Fibroblast of the aortic adventitia (primary cell): ENCODE results near the gene MAP3K3. TPM values are rescaled to one million over a fixed set of nuclear protein-coding genes. Genes with fewer than 3 reads are reported as not detected.

Experiments used
- DNase-seq: peaks from one replicate; pipeline ENCODE4 v3.0.0-alpha.2; 2010; ENCODE audit warnings: low read depth
- H3K4me3 ChIP-seq: 2 replicates; pipeline ENCODE4 v1.5.1; 2011; ENCODE audit warnings: low read depth, mild to moderate bottlenecking, control low read depth, low read length, moderate library complexity
- total RNA-seq: library from RNA; depleted of rRNA; stranded (reverse); fragments of >200 nt; gene quantifications from 2 replicates; pipeline ENCODE4 v1.2.3, GENCODE V29; 2012; ENCODE audit warnings: low replicate concordance
- TF ChIP-seq, protein P1 (sequence below): IDR thresholded peaks from 2 replicates; pipeline ENCODE4 v1.5.1; 2011; ENCODE audit warnings: mild to moderate bottlenecking, low read length, control low read depth, inconsistent platforms; ENCODE audit not compliant: insufficient read depth

Gene MAP3K3
- total RNA-seq, 1 donor: 37.4 TPM

DNA sequence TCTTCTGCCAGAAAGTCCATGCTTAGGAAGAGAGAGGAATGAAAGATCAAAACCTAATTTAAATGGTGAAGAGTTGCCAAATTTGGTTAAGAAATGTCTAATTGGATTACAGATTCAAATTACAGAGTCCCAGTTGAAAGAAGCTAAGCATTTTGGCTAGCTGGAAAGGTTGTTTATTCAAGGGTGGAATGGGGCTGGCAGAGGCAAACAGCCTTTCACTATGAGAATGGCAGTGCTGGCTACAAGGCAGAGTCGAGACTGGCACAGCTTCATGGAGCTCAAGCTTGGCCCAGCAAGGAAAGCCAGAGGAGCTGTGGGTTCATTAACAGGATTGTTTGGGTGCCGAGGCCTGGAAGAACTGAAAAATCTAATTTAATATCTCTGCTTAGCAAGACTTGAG is 13.6 kb downstream of the MAP3K3 start:
- no peak for DNase-seq
- TF ChIP-seq, protein P1, sequence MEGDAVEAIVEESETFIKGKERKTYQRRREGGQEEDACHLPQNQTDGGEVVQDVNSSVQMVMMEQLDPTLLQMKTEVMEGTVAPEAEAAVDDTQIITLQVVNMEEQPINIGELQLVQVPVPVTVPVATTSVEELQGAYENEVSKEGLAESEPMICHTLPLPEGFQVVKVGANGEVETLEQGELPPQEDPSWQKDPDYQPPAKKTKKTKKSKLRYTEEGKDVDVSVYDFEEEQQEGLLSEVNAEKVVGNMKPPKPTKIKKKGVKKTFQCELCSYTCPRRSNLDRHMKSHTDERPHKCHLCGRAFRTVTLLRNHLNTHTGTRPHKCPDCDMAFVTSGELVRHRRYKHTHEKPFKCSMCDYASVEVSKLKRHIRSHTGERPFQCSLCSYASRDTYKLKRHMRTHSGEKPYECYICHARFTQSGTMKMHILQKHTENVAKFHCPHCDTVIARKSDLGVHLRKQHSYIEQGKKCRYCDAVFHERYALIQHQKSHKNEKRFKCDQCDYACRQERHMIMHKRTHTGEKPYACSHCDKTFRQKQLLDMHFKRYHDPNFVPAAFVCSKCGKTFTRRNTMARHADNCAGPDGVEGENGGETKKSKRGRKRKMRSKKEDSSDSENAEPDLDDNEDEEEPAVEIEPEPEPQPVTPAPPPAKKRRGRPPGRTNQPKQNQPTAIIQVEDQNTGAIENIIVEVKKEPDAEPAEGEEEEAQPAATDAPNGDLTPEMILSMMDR: no peak
- no peak overlapping the region for H3K4me3 ChIP-seq

GRCh38 chr17:63639125-63639524 is 16.9 kb downstream of the MAP3K3 start:
- no peak for DNase-seq
- H3K4me3 ChIP-seq: no peak overlapping the region
- TF ChIP-seq, protein P1: no peak

DNA sequence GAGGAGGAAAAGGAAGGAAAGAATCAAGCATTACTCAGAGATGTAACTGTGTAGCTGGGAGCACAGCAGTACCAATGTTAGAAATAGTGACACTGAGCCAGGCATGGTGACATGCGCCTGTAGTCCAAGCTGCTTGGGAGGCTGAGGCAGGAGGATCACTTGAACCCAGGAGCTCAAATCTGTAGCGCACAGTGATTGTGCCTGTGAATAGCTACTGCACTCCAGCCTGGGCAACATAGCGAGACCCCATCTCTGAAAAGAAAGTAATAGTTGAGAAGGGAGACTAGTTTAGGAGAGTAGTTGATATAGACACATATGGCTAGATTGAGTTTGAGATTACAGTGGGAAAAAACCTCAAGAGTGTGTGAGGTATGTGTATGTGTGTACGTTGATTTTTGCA is 17.8 kb downstream of the MAP3K3 start:
- no peak overlapping the region for H3K4me3 ChIP-seq
- TF ChIP-seq, protein P1: no peak
- DNase-seq: no peak

- TF ChIP-seq, protein P1: no peak
- no peak for DNase-seq
- no peak overlapping the region for H3K4me3 ChIP-seq
These were observed 19.7 kb downstream of the MAP3K3 start for GRCh38 chr17:63641692-63642448.

DNA sequence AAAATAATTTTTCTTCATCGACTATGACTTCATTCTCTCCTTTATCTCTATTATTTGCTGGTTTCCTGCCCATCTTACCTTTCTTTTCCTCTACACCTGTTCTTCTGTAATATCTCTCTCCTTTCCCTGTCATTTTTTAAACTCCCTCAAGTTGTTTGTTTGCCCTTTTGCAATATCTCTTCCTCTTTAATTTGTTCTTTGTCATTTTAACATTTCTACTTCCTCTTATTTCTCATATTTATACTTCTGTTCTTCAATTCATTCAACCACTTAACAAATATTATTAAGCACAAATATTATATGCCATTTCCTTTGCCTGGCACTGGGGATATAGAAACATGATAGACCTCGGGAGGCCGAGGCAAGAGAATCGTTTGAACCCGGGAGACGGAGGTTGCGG is 22.6 kb downstream of the MAP3K3 start:
- TF ChIP-seq, protein P1: no peak
- DNase-seq: no peak
- H3K4me3 ChIP-seq: no peak overlapping the region

DNA sequence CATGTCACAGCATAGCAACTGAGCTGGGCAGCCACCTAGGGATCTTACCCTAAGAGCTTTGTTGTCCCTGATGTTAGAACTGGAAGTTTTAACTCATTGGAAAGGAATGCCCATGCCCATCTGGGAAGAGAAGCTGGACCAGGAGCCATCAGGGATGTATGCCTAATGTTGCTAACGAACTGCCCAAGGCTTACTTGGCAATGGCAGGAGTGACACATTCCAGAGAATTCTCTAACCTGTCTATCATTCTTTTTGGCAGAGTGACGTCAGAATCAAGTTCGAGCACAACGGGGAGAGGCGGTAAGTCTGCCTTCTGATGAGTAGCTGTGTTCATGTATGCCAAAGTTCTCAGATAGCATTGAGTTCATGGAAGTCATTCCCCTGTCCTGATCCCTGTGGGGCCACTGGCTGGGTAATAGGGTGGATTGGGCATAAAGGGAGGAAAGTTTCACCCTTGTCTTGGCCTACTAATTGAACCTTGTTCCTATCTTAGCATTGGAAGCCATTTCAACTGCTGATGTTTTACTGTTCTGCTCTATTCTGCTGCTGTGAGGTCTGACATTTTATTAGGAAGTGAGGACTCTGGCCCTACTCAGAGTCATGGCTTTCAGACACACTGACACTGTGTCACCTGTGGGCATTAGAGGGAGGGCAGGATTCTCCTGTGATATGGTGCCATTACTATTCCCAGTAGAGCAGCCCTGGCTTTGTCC is 23.7 kb downstream of the MAP3K3 start:
- no peak for DNase-seq
- no peak overlapping the region for H3K4me3 ChIP-seq
- TF ChIP-seq, protein P1: no peak
